22Rv1 (cell line): ENCODE data around the gene DENND10.

Experiments
- CTCF ChIP-seq: fragments of 450-650 bp; IDR thresholded peaks from 2 replicates; pipeline ENCODE4 v1.5.1; 2017; ENCODE audit warnings: mild to moderate bottlenecking
- ZFX ChIP-seq: fragments of 450-650 bp; IDR thresholded peaks from 2 replicates; pipeline ENCODE4 v1.6.1; 2017; ENCODE audit warnings: antibody characterized with exemption, borderline replicate concordance

GRCh38 chr10:119133949-119134348 lies 30.0 kb downstream of the DENND10 start:
- TF ChIP-seq CTCF (no peak), ZFX (no peak)
